Liver (tissue), 9 donors: ENCODE data around the gene IQSEC1. TPM values are rescaled to one million over a fixed set of nuclear protein-coding genes. Genes with fewer than 3 reads are reported as not detected.

Experiments
- DNase-seq: peaks from one replicate; pipeline ENCODE4 v3.0.0-alpha.2; 2017; ENCODE audit warnings: low spot score
- H3K27ac ChIP-seq, 2 donors: one replicate each; pipeline ENCODE4 v1.7.0; 2013; ENCODE audit warnings: inconsistent platforms in 2 of 2, low read length in 2 of 2, control low read depth in 1 of 2, low read depth in 1 of 2, mild to moderate bottlenecking in 1 of 2
- H3K27me3 ChIP-seq, 4 donors: one replicate each; pipeline versions ENCODE4 v1.6.1 to v1.7.0; 2013; ENCODE audit warnings: low read length in 3 of 4, inconsistent platforms in 1 of 4, mild to moderate bottlenecking in 1 of 4, moderate library complexity in 1 of 4; ENCODE audit not compliant: control insufficient read depth in 4 of 4, insufficient read depth in 4 of 4
- H3K36me3 ChIP-seq, 4 donors: one replicate each; pipeline versions ENCODE4 v1.6.1 to v1.7.0; 2013; ENCODE audit warnings: low read length in 3 of 4, mild to moderate bottlenecking in 3 of 4, low read depth in 1 of 4, moderate library complexity in 1 of 4; ENCODE audit not compliant: control insufficient read depth in 4 of 4, insufficient read depth in 3 of 4
- H3K4me1 ChIP-seq, 4 donors: one replicate each; pipeline versions ENCODE4 v1.6.1 to v1.7.0; 2013; ENCODE audit warnings: low read length in 3 of 4, mild to moderate bottlenecking in 3 of 4, moderate library complexity in 1 of 4; ENCODE audit not compliant: control insufficient read depth in 4 of 4, insufficient read depth in 4 of 4
- H3K4me3 ChIP-seq, 3 donors: one replicate each; pipeline versions ENCODE4 v1.6.1 to v1.7.0; 2013; ENCODE audit warnings: low read length in 3 of 3, control low read depth in 1 of 3, low read depth in 1 of 3, mild to moderate bottlenecking in 1 of 3
- H3K9ac ChIP-seq, 2 donors: one replicate each; pipeline ENCODE4 v1.7.0; 2013; ENCODE audit warnings: low read length in 2 of 2, mild to moderate bottlenecking in 2 of 2, moderate library complexity in 2 of 2, control low read depth in 1 of 2, low read depth in 1 of 2
- H3K9me3 ChIP-seq, 4 donors: one replicate each; pipeline versions ENCODE4 v1.6.1 to v1.7.0; 2013; ENCODE audit warnings: low read length in 3 of 4; ENCODE audit not compliant: control insufficient read depth in 4 of 4
- ATF3 ChIP-seq: IDR thresholded peaks from 2 replicates; pipeline ENCODE4 v1.6.1; 2016; ENCODE audit warnings: antibody characterized with exemption
- CTCF ChIP-seq: fragments of 150-350 bp; IDR thresholded peaks from 2 replicates; pipeline ENCODE4 v1.5.1; 2017; ENCODE audit warnings: improper control_type of control experiment, low read depth, low read length; ENCODE audit not compliant: missing input control
- FOXA1 ChIP-seq: IDR thresholded peaks from 2 replicates; pipeline ENCODE4 v1.6.1; 2016; ENCODE audit warnings: antibody characterized with exemption
- FOXA2 ChIP-seq: IDR thresholded peaks from 2 replicates; pipeline ENCODE4 v1.6.1; 2016; ENCODE audit warnings: antibody characterized with exemption
- GABPA ChIP-seq, 2 donors: IDR thresholded peaks in 1 of 2; conservative IDR thresholded peaks in 1 of 2; 2 replicates each; pipeline ENCODE4 v1.6.1; 2016; ENCODE audit warnings: antibody characterized with exemption in 2 of 2, mild to moderate bottlenecking in 1 of 2, moderate library complexity in 1 of 2
- HNF4A ChIP-seq, 2 donors: conservative IDR thresholded peaks; 2 replicates each; pipeline ENCODE4 v1.6.1; 2016; ENCODE audit warnings: antibody characterized with exemption in 2 of 2, mild to moderate bottlenecking in 2 of 2
- HNF4G ChIP-seq: IDR thresholded peaks from 2 replicates; pipeline ENCODE4 v1.6.1; 2016; ENCODE audit warnings: antibody characterized with exemption
- JUND ChIP-seq, 2 donors: IDR thresholded peaks; 2 replicates each; pipeline ENCODE4 v1.6.1; 2016; ENCODE audit warnings: antibody characterized with exemption in 2 of 2
- NR2F2 ChIP-seq: IDR thresholded peaks from 2 replicates; pipeline ENCODE4 v1.6.1; 2016; ENCODE audit warnings: antibody characterized with exemption
- RAD21 ChIP-seq, 2 donors: IDR thresholded peaks; 2 replicates each; pipeline ENCODE4 v1.6.1; 2016; ENCODE audit warnings: antibody characterized with exemption in 2 of 2, mild to moderate bottlenecking in 2 of 2
- RXRA ChIP-seq, 2 donors: IDR thresholded peaks; 2 replicates each; pipeline ENCODE4 v1.6.1; 2017 to 2018; ENCODE audit warnings: antibody characterized with exemption in 2 of 2, mild to moderate bottlenecking in 1 of 2
- SP1 ChIP-seq: IDR thresholded peaks from 2 replicates; pipeline ENCODE4 v1.6.1; 2018; ENCODE audit warnings: antibody characterized with exemption, mild to moderate bottlenecking
- TAF1 ChIP-seq: conservative IDR thresholded peaks from 2 replicates; pipeline ENCODE4 v1.6.1; 2016; ENCODE audit warnings: antibody characterized with exemption, mild to moderate bottlenecking
- YY1 ChIP-seq: IDR thresholded peaks from 2 replicates; pipeline ENCODE4 v1.6.1; 2016; ENCODE audit warnings: antibody characterized with exemption, mild to moderate bottlenecking
- WGBS: extraction: QIAGEN DNeasy Blood & Tissue Kit; methylation state at CpG from one replicate; pipeline ENCODE4 v1.1.7; 2013; 5-methylcytosine and 5-hydroxymethylcytosine counted together
- polyA plus RNA-seq, 2 donors: library from polyadenylated mRNA; stranded (reverse) in 1 of 2; unstranded in 1 of 2; fragments of 200-250 nt in 1 of 2; fragments of >200 nt in 1 of 2; fragmentation: Nextera tagmentation in 1 of 2; extraction: Ambion mirVana in 1 of 2; gene quantifications; one replicate each; pipeline versions ENCODE4 v1.2.1 to v1.2.3, GENCODE V29; 2013 to 2015
- total RNA-seq, 2 donors: library from RNA; depleted of rRNA; stranded (reverse); fragments of >200 nt; gene quantifications; one replicate each; pipeline ENCODE4 v1.2.3, GENCODE V29; 2014
- TF ChIP-seq, protein P1 (sequence below): IDR thresholded peaks from 2 replicates; pipeline ENCODE4 v1.6.1; 2016; ENCODE audit warnings: antibody characterized with exemption
- TF ChIP-seq, protein P2 (sequence below): IDR thresholded peaks from 2 replicates; pipeline ENCODE4 v1.6.1; 2016; ENCODE audit warnings: antibody characterized with exemption, mild to moderate bottlenecking
- TF ChIP-seq, protein P3 (sequence below): IDR thresholded peaks from 2 replicates; pipeline ENCODE4 v1.6.1; 2016; ENCODE audit warnings: antibody characterized with exemption
- donor health status: healthy.
- donor health status: healthy.
- donor health status: healthy.
- donor health status: healthy.
- donor health status: healthy.

The IQSEC1 gene
- total and polyA plus RNA-seq, 4 donors = 12.7 to 56.0 (median 36.2) TPM

DNA sequence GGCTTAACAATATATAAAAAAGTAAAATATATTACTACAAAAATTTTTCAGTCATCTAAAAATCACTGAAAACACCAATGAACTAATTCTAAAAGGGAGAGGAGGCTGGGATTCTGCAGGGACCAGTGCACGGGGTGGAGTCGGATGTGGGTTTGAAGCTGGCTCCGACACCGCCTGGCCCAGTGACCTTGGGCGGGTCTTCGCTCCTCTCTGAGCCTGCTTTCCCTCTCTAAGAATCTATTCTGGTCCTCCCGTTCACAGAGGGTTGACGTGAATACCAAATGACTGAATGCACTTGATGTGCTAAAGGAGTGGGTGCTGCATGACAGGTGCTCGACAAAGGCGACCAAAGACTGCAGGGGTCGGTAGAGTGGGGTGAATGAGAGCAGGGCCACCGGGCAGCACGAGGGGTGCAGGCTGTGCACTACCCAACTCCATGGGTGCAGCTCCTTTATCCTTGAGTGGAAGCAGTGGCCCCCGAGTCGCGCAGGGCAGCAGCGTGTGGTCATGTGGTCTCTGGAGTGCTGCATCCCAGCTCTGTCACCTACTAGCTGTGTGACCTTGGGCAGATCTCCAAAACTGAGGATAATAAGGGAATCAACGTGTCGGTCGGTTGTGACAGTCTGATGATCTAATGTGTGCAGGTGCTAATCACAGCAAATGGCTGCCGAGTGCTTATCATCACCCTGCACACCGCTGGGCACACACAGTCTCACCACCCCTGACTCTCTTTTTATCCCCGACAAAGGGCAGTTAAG lies 8.6 kb upstream of the IQSEC1 start:
- DNase-seq = no peak
- Histone ChIP-seq H3K27ac (no peak overlapping the region), H3K9me3 (no peaks in the 10 kb centered on the region), H3K36me3 (no peaks in the 10 kb centered on the region), H3K9ac (no peak overlapping the region), H3K4me1 (no peaks in the 10 kb centered on the region), H3K4me3 (no peak overlapping the region), H3K27me3 (no peaks in the 10 kb centered on the region)
- 85% methylated on average over 23 of the region's 23 CpGs for WGBS
- TF ChIP-seq, protein P1, sequence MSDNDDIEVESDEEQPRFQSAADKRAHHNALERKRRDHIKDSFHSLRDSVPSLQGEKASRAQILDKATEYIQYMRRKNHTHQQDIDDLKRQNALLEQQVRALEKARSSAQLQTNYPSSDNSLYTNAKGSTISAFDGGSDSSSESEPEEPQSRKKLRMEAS = no peak
- TF ChIP-seq FOXA2 (no peak), CTCF (no peak), RAD21 (IDR thresholded peaks at IDR 0.05) (no peak), SP1 (no peak), TAF1 (no peak)
- TF ChIP-seq, protein P2, sequence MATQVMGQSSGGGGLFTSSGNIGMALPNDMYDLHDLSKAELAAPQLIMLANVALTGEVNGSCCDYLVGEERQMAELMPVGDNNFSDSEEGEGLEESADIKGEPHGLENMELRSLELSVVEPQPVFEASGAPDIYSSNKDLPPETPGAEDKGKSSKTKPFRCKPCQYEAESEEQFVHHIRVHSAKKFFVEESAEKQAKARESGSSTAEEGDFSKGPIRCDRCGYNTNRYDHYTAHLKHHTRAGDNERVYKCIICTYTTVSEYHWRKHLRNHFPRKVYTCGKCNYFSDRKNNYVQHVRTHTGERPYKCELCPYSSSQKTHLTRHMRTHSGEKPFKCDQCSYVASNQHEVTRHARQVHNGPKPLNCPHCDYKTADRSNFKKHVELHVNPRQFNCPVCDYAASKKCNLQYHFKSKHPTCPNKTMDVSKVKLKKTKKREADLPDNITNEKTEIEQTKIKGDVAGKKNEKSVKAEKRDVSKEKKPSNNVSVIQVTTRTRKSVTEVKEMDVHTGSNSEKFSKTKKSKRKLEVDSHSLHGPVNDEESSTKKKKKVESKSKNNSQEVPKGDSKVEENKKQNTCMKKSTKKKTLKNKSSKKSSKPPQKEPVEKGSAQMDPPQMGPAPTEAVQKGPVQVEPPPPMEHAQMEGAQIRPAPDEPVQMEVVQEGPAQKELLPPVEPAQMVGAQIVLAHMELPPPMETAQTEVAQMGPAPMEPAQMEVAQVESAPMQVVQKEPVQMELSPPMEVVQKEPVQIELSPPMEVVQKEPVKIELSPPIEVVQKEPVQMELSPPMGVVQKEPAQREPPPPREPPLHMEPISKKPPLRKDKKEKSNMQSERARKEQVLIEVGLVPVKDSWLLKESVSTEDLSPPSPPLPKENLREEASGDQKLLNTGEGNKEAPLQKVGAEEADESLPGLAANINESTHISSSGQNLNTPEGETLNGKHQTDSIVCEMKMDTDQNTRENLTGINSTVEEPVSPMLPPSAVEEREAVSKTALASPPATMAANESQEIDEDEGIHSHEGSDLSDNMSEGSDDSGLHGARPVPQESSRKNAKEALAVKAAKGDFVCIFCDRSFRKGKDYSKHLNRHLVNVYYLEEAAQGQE = no peak
- TF ChIP-seq, protein P3, sequence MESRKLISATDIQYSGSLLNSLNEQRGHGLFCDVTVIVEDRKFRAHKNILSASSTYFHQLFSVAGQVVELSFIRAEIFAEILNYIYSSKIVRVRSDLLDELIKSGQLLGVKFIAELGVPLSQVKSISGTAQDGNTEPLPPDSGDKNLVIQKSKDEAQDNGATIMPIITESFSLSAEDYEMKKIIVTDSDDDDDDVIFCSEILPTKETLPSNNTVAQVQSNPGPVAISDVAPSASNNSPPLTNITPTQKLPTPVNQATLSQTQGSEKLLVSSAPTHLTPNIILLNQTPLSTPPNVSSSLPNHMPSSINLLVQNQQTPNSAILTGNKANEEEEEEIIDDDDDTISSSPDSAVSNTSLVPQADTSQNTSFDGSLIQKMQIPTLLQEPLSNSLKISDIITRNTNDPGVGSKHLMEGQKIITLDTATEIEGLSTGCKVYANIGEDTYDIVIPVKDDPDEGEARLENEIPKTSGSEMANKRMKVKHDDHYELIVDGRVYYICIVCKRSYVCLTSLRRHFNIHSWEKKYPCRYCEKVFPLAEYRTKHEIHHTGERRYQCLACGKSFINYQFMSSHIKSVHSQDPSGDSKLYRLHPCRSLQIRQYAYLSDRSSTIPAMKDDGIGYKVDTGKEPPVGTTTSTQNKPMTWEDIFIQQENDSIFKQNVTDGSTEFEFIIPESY = no peak

DNA sequence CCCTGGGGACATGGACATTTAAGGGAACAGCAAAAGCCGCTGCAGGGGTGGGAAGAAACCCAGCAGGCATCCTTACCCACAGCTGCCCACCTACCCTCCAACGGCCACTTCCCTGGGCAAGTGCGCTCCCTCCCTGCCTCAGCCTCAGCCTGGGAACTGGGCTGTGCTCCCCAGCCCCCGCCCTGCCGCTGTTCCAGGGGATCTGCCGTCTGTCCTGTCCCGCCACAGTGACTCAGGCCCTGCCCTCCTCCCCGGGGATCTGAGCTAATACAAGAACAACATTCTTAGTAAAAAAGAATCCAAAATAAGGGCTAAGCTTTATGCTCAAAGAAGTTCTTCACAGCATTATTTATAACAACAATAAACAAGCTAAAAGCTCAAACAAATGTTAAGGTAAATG lies 7.4 kb upstream of the IQSEC1 start:
- Histone ChIP-seq H3K9me3 (no peaks in the 10 kb centered on the region), H3K27me3 (no peaks in the 10 kb centered on the region), H3K36me3 (no peaks in the 10 kb centered on the region), H3K27ac (no peak overlapping the region), H3K4me3 (no peak overlapping the region), H3K4me1 (no peaks in the 10 kb centered on the region), H3K9ac (no peak overlapping the region)
- TF ChIP-seq TAF1 (no peak), FOXA1 (no peak), CTCF (no peak), RXRA (IDR thresholded peaks at IDR 0.05) (no peak), NR2F2 (no peak), RAD21 (IDR thresholded peaks at IDR 0.05) (no peak), YY1 (no peak), HNF4A (conservative IDR thresholded peaks at IDR 0.05) (no peak), ATF3 (no peak), GABPA (IDR thresholded peaks at IDR 0.05 in 1 of 2, conservative IDR thresholded peaks at IDR 0.05 in 1 of 2) (no peak), HNF4G (no peak), JUND (IDR thresholded peaks at IDR 0.05) (no peak), SP1 (no peak)
- TF ChIP-seq, protein P3 = no peak
- TF ChIP-seq, protein P1 = no peak
- no peak for DNase-seq
- WGBS = 87% methylated on average over 8 of the region's 8 CpGs
